ENCODE data around the gene KHDRBS1. TPM values are rescaled to one million over a fixed set of nuclear protein-coding genes. Genes with fewer than 3 reads are reported as not detected.
A peak's percentile ranks its signal among the peaks of the same experiment; 100 is the strongest.

KHDRBS1 gene
- total and polyA plus RNA-seq, 2 experiments from 2014 or later, result 191 to 251 TPM

- Histone ChIP-seq H3K27ac (ENCODE audit: low read depth) (no peak overlapping the region), H4K20me1 (replicated peaks; ENCODE audit: insufficient read depth) (peaks cover 11% of the 10 kb centered on the region), H3K4me3 (peak overlapping the region; percentile 88), H3K4me2 (peak overlapping the region; percentile 85), H2AFZ (no peak overlapping the region), H3K9me2 (ENCODE audit: insufficient read depth) (no peaks in the 10 kb centered on the region), H3F3A (replicated peaks; ENCODE audit: low read depth) (peaks cover 9% of the 10 kb centered on the region; the same call in 1 of the 2 replicates), H3K27me3 (ENCODE audit: insufficient read depth) (no peaks in the 10 kb centered on the region), H3K4me1 (ENCODE audit: insufficient read depth) (peaks cover 10% of the 10 kb centered on the region), H3K79me2 (replicated peaks; ENCODE audit: insufficient read depth) (peaks cover 13% of the 10 kb centered on the region), H3K36me3 (ENCODE audit: insufficient read depth) (peaks cover 4% of the 10 kb centered on the region; the same call in 1 of the 2 replicates)
- peak; percentile 77 for ATAC-seq
- H3K4me3 Mint-ChIP-seq, result peak overlapping the region; percentile 79
- TF ChIP-seq, protein P1, sequence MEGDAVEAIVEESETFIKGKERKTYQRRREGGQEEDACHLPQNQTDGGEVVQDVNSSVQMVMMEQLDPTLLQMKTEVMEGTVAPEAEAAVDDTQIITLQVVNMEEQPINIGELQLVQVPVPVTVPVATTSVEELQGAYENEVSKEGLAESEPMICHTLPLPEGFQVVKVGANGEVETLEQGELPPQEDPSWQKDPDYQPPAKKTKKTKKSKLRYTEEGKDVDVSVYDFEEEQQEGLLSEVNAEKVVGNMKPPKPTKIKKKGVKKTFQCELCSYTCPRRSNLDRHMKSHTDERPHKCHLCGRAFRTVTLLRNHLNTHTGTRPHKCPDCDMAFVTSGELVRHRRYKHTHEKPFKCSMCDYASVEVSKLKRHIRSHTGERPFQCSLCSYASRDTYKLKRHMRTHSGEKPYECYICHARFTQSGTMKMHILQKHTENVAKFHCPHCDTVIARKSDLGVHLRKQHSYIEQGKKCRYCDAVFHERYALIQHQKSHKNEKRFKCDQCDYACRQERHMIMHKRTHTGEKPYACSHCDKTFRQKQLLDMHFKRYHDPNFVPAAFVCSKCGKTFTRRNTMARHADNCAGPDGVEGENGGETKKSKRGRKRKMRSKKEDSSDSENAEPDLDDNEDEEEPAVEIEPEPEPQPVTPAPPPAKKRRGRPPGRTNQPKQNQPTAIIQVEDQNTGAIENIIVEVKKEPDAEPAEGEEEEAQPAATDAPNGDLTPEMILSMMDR (conservative IDR thresholded peaks at IDR 0.05; ENCODE audit: low read depth in 2 of 2), result peak; percentile 43 to 78
- TF ChIP-seq POLR2AphosphoS5 (IDR thresholded peaks at IDR 0.05; ENCODE audit: low read depth), result no peak
- peak; percentile 99 for DNase-seq (ENCODE audit: low spot score)
- H3K36me3 Mint-ChIP-seq (ENCODE audit: low read depth), result peaks cover 30% of the 10 kb centered on the region
- H3K27me3 Mint-ChIP-seq (ENCODE audit: insufficient read depth, low read depth, poor library complexity), result peaks cover 22% of the 10 kb centered on the region
- H3K4me1 Mint-ChIP-seq, result peaks cover 22% of the 10 kb centered on the region
- H3K27ac Mint-ChIP-seq, result peak overlapping the region; percentile 96
- H3K9me3 Mint-ChIP-seq, result 0 out of 3 replicates have a peak, but pooled peaks cover 2% of the 10 kb centered on the region
Observed at GRCh38 chr1:32073299-32074229, 59.9 kb downstream of the KHDRBS1 start.

GRCh38 chr1:32074841-32075240, 61.2 kb downstream of the KHDRBS1 start:
- H3K27ac Mint-ChIP-seq, result no peak overlapping the region
- no peak for ATAC-seq
- H3K36me3 Mint-ChIP-seq (ENCODE audit: low read depth), result peaks cover 43% of the 10 kb centered on the region
- TF ChIP-seq NANOG (IDR thresholded peaks at IDR 0.05; ENCODE audit: borderline replicate concordance) (no peak), JUNB (IDR thresholded peaks at IDR 0.05; ENCODE audit: unreplicated experiment) (no peak), ZNF331 (CRISPR knock-in tag; IDR thresholded peaks at IDR 0.05; ENCODE audit: low read depth) (no peak), POLR2AphosphoS5 (IDR thresholded peaks at IDR 0.05; ENCODE audit: low read depth) (no peak), ZNF462 (CRISPR knock-in tag; IDR thresholded peaks at IDR 0.05) (no peak), EZH2phosphoT487 (IDR thresholded peaks at IDR 0.05; ENCODE audit: unreplicated experiment) (no peak), STAT1 (IDR thresholded peaks at IDR 0.05; ENCODE audit: unreplicated experiment) (no peak)
- TF ChIP-seq, protein P1 (conservative IDR thresholded peaks at IDR 0.05; ENCODE audit: low read depth in 2 of 2), result no peak

More at GRCh38 chr1:32074841-32075240, 61.2 kb downstream of the KHDRBS1 start:
- peaks cover 14% of the 10 kb centered on the region for H3K4me1 Mint-ChIP-seq
- Histone ChIP-seq H3K4me3 (no peak overlapping the region), H3K4me1 (ENCODE audit: insufficient read depth) (peaks cover 8% of the 10 kb centered on the region), H3K36me3 (ENCODE audit: insufficient read depth) (peaks cover 10% of the 10 kb centered on the region), H3K27ac (ENCODE audit: low read depth) (no peak overlapping the region), H4K20me1 (replicated peaks; ENCODE audit: insufficient read depth) (peaks cover 11% of the 10 kb centered on the region), H3F3A (replicated peaks; ENCODE audit: low read depth) (peaks cover 9% of the 10 kb centered on the region; the same call in 1 of the 2 replicates), H3K27me3 (ENCODE audit: insufficient read depth) (no peaks in the 10 kb centered on the region), H3K79me2 (replicated peaks; ENCODE audit: insufficient read depth) (peaks cover 13% of the 10 kb centered on the region), H3K9me2 (ENCODE audit: insufficient read depth) (no peaks in the 10 kb centered on the region), H3K4me2 (no peak overlapping the region), H2AFZ (no peak overlapping the region)
- H3K27me3 Mint-ChIP-seq (ENCODE audit: insufficient read depth, low read depth, poor library complexity), result peaks cover 17% of the 10 kb centered on the region
- H3K4me3 Mint-ChIP-seq, result no peak overlapping the region
- H3K9me3 Mint-ChIP-seq, result 0 out of 3 replicates have a peak, but pooled peaks cover 2% of the 10 kb centered on the region
- no peak for DNase-seq (ENCODE audit: low spot score)

All from GM23338 (cell line).